Measurements from ENCODE around the gene UBE2H.

DNA sequence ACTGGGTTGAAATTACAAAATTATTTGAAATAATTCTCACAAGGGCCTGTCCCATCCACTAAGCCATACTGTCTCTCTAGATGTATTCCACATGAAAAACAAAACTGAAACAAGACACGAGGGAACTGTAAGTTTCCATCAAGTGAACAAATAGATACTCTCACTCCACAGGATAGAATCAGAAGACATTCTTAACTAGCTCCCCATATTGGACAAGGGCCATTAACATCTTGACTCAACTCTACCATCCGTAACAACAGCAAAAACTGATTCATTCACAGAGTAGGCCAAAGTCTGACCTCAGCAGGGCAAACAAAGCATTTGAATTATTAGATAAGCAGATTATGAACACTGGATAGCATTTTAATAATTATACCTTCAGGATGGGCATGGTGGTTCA, 29.1 kb downstream of the UBE2H start:
- TF ChIP-seq, protein P1, sequence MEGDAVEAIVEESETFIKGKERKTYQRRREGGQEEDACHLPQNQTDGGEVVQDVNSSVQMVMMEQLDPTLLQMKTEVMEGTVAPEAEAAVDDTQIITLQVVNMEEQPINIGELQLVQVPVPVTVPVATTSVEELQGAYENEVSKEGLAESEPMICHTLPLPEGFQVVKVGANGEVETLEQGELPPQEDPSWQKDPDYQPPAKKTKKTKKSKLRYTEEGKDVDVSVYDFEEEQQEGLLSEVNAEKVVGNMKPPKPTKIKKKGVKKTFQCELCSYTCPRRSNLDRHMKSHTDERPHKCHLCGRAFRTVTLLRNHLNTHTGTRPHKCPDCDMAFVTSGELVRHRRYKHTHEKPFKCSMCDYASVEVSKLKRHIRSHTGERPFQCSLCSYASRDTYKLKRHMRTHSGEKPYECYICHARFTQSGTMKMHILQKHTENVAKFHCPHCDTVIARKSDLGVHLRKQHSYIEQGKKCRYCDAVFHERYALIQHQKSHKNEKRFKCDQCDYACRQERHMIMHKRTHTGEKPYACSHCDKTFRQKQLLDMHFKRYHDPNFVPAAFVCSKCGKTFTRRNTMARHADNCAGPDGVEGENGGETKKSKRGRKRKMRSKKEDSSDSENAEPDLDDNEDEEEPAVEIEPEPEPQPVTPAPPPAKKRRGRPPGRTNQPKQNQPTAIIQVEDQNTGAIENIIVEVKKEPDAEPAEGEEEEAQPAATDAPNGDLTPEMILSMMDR (IDR thresholded peaks at IDR 0.05; ENCODE audit: low read depth, low read length, missing input control) = no peak
- TF ChIP-seq TAF1 (conservative IDR thresholded peaks at IDR 0.05) = no peak
- no peak for TF ChIP-seq RAD21 (IDR thresholded peaks at IDR 0.05)
- TF ChIP-seq, protein P2, sequence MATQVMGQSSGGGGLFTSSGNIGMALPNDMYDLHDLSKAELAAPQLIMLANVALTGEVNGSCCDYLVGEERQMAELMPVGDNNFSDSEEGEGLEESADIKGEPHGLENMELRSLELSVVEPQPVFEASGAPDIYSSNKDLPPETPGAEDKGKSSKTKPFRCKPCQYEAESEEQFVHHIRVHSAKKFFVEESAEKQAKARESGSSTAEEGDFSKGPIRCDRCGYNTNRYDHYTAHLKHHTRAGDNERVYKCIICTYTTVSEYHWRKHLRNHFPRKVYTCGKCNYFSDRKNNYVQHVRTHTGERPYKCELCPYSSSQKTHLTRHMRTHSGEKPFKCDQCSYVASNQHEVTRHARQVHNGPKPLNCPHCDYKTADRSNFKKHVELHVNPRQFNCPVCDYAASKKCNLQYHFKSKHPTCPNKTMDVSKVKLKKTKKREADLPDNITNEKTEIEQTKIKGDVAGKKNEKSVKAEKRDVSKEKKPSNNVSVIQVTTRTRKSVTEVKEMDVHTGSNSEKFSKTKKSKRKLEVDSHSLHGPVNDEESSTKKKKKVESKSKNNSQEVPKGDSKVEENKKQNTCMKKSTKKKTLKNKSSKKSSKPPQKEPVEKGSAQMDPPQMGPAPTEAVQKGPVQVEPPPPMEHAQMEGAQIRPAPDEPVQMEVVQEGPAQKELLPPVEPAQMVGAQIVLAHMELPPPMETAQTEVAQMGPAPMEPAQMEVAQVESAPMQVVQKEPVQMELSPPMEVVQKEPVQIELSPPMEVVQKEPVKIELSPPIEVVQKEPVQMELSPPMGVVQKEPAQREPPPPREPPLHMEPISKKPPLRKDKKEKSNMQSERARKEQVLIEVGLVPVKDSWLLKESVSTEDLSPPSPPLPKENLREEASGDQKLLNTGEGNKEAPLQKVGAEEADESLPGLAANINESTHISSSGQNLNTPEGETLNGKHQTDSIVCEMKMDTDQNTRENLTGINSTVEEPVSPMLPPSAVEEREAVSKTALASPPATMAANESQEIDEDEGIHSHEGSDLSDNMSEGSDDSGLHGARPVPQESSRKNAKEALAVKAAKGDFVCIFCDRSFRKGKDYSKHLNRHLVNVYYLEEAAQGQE (IDR thresholded peaks at IDR 0.05) = no peak
- no peak for TF ChIP-seq FOXA1 (IDR thresholded peaks at IDR 0.05)
- no peak for TF ChIP-seq JUND (IDR thresholded peaks at IDR 0.05)
